GM18909 (cell line): ENCODE measurements around the gene RECQL5.

ENCODE experiments used
- ATAC-seq: cut with Tn5 transposase; IDR thresholded peaks from one replicate; pipeline ENCODE4 v1.9.1; 2021; ENCODE audit warnings: mild to moderate bottlenecking; ENCODE audit not compliant: unreplicated experiment, poor library complexity

The RECQL5 gene

GRCh38 chr17:75622771-75623273 lies 44.1 kb downstream of the RECQL5 start:
- no peak for ATAC-seq

- no peak for ATAC-seq
Measured at GRCh38 chr17:75622076-75622475, 44.9 kb downstream of the RECQL5 start.

- no peak for ATAC-seq
Measured at GRCh38 chr17:75621489-75621888, 45.5 kb downstream of the RECQL5 start.

- no peak for ATAC-seq
Measured at GRCh38 chr17:75619506-75620431, 47.2 kb downstream of the RECQL5 start.

GRCh38 chr17:75617675-75618074 lies 49.3 kb downstream of the RECQL5 start:
- ATAC-seq: no peak

GRCh38 chr17:75617218-75617617 lies 49.7 kb downstream of the RECQL5 start:
- ATAC-seq: no peak

- ATAC-seq: no peak
Measured at GRCh38 chr17:75616521-75617122, 50.3 kb downstream of the RECQL5 start.

GRCh38 chr17:75615301-75615700 lies 51.7 kb downstream of the RECQL5 start:
- ATAC-seq: no peak

GRCh38 chr17:75614556-75615270 lies 52.2 kb downstream of the RECQL5 start:
- no peak for ATAC-seq

- ATAC-seq: no peak
Measured at GRCh38 chr17:75614006-75614405, 52.9 kb downstream of the RECQL5 start.

- no peak for ATAC-seq
Measured at GRCh38 chr17:75612906-75613626, 53.9 kb downstream of the RECQL5 start.

- ATAC-seq: no peak
Measured at GRCh38 chr17:75611851-75612429, 55.0 kb downstream of the RECQL5 start.

GRCh38 chr17:75610103-75610984 lies 56.6 kb downstream of the RECQL5 start:
- ATAC-seq: no peak

GRCh38 chr17:75607086-75607485 lies 59.9 kb downstream of the RECQL5 start:
- ATAC-seq: no peak

GRCh38 chr17:75605790-75606189 lies 61.2 kb downstream of the RECQL5 start:
- ATAC-seq: no peak

- no peak for ATAC-seq
Measured at GRCh38 chr17:75604034-75604695, 62.8 kb downstream of the RECQL5 start.

- no peak for ATAC-seq
Measured at GRCh38 chr17:75603123-75603522, 63.8 kb downstream of the RECQL5 start.

GRCh38 chr17:75602644-75603043 lies 64.3 kb downstream of the RECQL5 start:
- no peak for ATAC-seq
